ENCODE results near the gene IFRD1. TPM values are rescaled to one million over a fixed set of nuclear protein-coding genes. Genes with fewer than 3 reads are reported as not detected.
A peak's percentile ranks its signal among the peaks of the same experiment; 100 is the strongest.

The IFRD1 gene
- total RNA-seq, 3 donors from 2014 or later (not counting 1 experiment from before 2014, with no cell fraction given): 244 to 278 (median 261) TPM

GRCh38 chr7:112494656-112495055, 44.4 kb downstream of the IFRD1 start:
- intact Hi-C loops (cut with micrococcal nuclease): no loop called here
- H3K36me3 ChIP-seq (ENCODE audit: control insufficient read depth, insufficient read depth, low read length): no peaks in the 10 kb centered on the region
- no peaks in the 10 kb centered on the region for H3K9me3 ChIP-seq (ENCODE audit: control insufficient read depth, insufficient read depth, low read length)
- DNase-seq (no peak), ATAC-seq (no peak)
- no peaks in the 10 kb centered on the region for H3K4me1 ChIP-seq (ENCODE audit: control insufficient read depth, insufficient read depth, low read length)
- H3K27ac ChIP-seq (ENCODE audit: low read length): no peak overlapping the region
- Mint-ChIP-seq H3K9me3 (no peaks in the 10 kb centered on the region), H3K27ac (no peak overlapping the region), H3K4me1 (no peaks in the 10 kb centered on the region), H3K36me3 (no peaks in the 10 kb centered on the region), H3K27me3 (ENCODE audit: low read depth in 2 of 2) (peaks cover 14 to 24% of the 10 kb centered on the region in 2 donors), H3K4me3 (no peak overlapping the region)
- no peaks in the 10 kb centered on the region for H3K27me3 ChIP-seq (ENCODE audit: control insufficient read depth, insufficient read depth, low read length)
- no peak for TF ChIP-seq CTCF (IDR thresholded peaks at IDR 0.05)
- 20% methylated on average over 1 of the region's 2 CpGs for WGBS (ENCODE audit: insufficient coverage)
- H3K4me3 ChIP-seq (ENCODE audit: low read length): no peak overlapping the region

GRCh38 chr7:112495156-112495788, 45.0 kb downstream of the IFRD1 start:
- no peaks in the 10 kb centered on the region for H3K36me3 Mint-ChIP-seq
- ATAC-seq (no peak), DNase-seq (no peak)
- no peak overlapping the region for H3K4me3 ChIP-seq (ENCODE audit: low read length)
- TF ChIP-seq CTCF (IDR thresholded peaks at IDR 0.05): no peak
- no peaks in the 10 kb centered on the region for H3K4me1 Mint-ChIP-seq
- H3K27ac Mint-ChIP-seq: no peak overlapping the region
- no peak overlapping the region for H3K27ac ChIP-seq (ENCODE audit: low read length)
- H3K27me3 ChIP-seq (ENCODE audit: control insufficient read depth, insufficient read depth, low read length): no peaks in the 10 kb centered on the region
- H3K27me3 Mint-ChIP-seq (ENCODE audit: low read depth in 2 of 2): peaks cover 14 to 31% of the 10 kb centered on the region in 2 donors
- no peaks in the 10 kb centered on the region for H3K9me3 ChIP-seq (ENCODE audit: control insufficient read depth, insufficient read depth, low read length)
- H3K4me3 Mint-ChIP-seq: no peak overlapping the region
- no peaks in the 10 kb centered on the region for H3K4me1 ChIP-seq (ENCODE audit: control insufficient read depth, insufficient read depth, low read length)
- intact Hi-C loops (cut with micrococcal nuclease): no loop called here
- no peaks in the 10 kb centered on the region for H3K36me3 ChIP-seq (ENCODE audit: control insufficient read depth, insufficient read depth, low read length)
- no peaks in the 10 kb centered on the region for H3K9me3 Mint-ChIP-seq
- 82% methylated on average over 2 of the region's 2 CpGs for WGBS (ENCODE audit: insufficient coverage)

GRCh38 chr7:112495810-112496462, 45.7 kb downstream of the IFRD1 start:
- H3K9me3 Mint-ChIP-seq: no peaks in the 10 kb centered on the region
- peak; percentile 18 for TF ChIP-seq CTCF (IDR thresholded peaks at IDR 0.05)
- ATAC-seq (no peak), DNase-seq (peak in 1 of 2 donors; percentile 61)
- no peaks in the 10 kb centered on the region for H3K36me3 Mint-ChIP-seq
- H3K27me3 Mint-ChIP-seq (ENCODE audit: low read depth in 2 of 2): peaks cover 14 to 32% of the 10 kb centered on the region in 2 donors
- H3K27ac Mint-ChIP-seq: no peak overlapping the region
- Histone ChIP-seq H3K4me1 (ENCODE audit: control insufficient read depth, insufficient read depth, low read length) (no peaks in the 10 kb centered on the region), H3K9me3 (ENCODE audit: control insufficient read depth, insufficient read depth, low read length) (no peaks in the 10 kb centered on the region), H3K27ac (ENCODE audit: low read length) (no peak overlapping the region), H3K27me3 (ENCODE audit: control insufficient read depth, insufficient read depth, low read length) (no peaks in the 10 kb centered on the region), H3K36me3 (ENCODE audit: control insufficient read depth, insufficient read depth, low read length) (no peaks in the 10 kb centered on the region), H3K4me3 (ENCODE audit: low read length) (no peak overlapping the region)
- no peaks in the 10 kb centered on the region for H3K4me1 Mint-ChIP-seq
- H3K4me3 Mint-ChIP-seq: no peak overlapping the region
- 52% methylated on average over 6 of the region's 6 CpGs for WGBS (ENCODE audit: insufficient coverage)
- intact Hi-C loops (cut with micrococcal nuclease): loop anchor here (1.0 kb wide), 1 partner anchor 755 kb away; no protein-coding TSS in a partner anchor

Measured in natural killer cell (primary cell).